HPDE6-E6E7 (cell line): ENCODE measurements around the gene NR6A1.
A peak's percentile ranks its signal among the peaks of the same experiment; 100 is the strongest.
"Not testable (repeated sequence)": the region's sequence is repeated elsewhere in the genome, so short reads cannot be mapped to it uniquely, and the experiment has no call there.

Experiments used
- DNase-seq: peaks from one replicate; pipeline ENCODE4 v3.0.0; 2011; ENCODE audit warnings: missing footprints; ENCODE audit errors: extremely low spot score

The NR6A1 gene

GRCh38 chr9:124760719-124761118 is 10.4 kb downstream of the NR6A1 start:
- no peak for DNase-seq

GRCh38 chr9:124759327-124759726 is 11.8 kb downstream of the NR6A1 start:
- DNase-seq, result no peak

DNA sequence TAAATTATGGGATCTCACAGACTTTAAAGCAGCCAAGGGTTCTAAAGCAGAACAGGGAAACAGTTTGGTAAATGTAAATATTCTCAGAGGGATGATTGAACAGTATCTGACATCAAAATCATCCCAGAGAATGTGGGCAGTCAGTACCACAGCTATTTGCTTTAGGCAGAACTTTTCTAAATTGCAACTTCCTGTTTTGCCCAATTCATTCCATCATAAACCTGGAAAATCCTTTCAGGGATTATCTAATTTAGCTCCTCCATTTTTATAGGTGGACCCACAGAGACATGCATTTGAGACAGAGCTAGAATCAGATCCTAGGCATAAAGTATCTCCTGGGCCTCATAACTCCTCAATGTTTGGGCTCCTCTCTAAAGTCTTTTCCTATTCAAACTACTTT is 12.4 kb downstream of the NR6A1 start:
- no peak for DNase-seq

- DNase-seq, result no peak
Measured at GRCh38 chr9:124758061-124758460, 13.1 kb downstream of the NR6A1 start.

DNA sequence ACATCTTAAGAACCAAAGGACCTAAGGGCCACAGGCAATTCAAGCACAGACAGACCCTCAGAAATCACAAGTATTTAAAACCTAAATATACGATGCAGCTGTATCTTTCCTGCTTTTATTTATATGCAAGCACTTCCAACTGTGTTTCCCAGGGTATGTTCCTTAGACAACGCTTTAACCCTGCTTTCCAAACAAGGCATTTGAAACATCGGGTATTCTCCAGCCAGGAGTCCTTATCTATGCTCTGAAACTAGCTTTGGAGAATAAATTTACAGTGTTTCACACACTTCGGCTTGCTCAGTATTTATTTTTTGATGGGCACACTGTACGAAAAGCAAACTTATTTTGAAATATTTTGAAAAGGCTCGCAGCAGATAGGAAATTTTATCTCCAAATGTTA is 13.5 kb downstream of the NR6A1 start:
- no peak for DNase-seq

DNA sequence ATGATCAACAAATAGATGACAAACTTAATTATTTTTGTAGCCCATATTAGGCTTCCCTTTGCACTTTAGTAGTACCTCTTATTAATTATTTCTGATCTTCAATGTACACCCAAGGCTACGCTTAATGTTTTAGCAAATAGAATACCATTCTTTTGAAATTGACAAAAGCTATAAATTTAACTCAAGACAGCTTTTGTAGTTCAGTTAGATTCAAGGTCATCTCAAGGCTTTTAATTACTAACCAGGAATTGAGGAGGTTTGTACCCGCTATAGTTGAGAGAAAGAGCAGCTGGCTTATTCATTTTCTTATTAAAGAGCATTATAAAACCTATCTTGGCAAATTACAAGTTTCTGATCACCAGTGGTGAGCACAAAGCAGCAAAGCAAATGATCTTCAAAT is 15.1 kb downstream of the NR6A1 start:
- no peak for DNase-seq

- DNase-seq, result no peak
Measured at GRCh38 chr9:124755061-124755460, 16.1 kb downstream of the NR6A1 start.

DNA sequence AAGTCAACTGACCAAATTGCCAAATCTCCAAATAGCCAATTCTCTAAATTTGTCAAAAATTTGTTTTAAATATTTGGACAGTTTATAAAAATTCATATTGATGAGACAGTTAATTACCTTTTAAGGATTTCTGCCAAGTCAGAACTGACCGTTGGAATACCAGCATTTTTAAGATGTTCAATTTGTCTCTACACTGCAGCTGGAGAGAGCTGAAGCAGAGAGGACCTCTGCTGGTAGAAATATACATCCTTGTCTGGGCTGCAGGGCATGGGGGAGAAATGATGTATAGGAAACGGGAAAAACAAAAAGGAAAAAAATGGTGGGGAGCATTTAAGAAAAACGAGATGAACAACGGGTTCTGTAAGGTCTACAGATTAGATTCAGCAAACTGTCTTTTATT is 16.8 kb downstream of the NR6A1 start:
- no peak for DNase-seq

GRCh38 chr9:124752967-124753366 is 18.1 kb downstream of the NR6A1 start:
- DNase-seq, result no peak

DNA sequence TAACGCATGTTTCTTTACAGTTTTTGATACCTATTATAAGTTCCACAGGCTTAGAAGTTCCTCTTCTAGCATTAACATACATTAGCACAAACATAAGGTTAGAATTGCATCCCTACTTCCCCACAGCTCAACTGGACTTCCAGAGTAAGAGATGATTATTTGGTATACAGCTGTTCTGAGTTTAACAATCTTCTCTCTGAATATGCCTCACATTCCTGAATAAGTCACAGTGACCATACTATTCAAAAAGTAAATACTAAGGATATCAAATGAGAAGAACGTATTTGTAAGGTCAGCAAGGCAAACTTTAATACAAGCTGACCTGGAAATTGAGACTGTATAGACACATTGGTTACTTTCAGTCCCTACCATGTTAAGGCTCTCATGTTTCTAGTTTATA is 21.3 kb downstream of the NR6A1 start:
- DNase-seq, result no peak

DNA sequence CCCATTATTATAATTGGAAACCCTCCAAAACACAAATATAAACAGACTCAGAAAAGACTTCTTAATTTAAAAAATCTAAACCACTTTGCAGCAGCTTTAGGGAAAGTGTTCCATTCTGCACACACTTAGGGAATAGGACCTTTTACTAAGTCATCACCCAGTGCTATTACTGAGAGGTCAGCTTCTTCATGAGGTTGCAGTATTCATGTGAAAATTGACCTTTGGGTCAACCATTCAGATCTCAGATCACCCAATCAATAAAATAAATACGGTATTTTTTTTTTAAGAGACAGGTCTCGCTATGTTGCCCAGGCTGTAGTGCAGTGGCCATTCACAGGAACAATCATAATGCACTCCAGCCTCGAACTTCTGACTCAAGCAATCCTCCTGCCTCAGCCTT is 21.8 kb downstream of the NR6A1 start:
- DNase-seq, result no peak

GRCh38 chr9:124747065-124747464 is 24.0 kb downstream of the NR6A1 start:
- DNase-seq, result no peak

DNA sequence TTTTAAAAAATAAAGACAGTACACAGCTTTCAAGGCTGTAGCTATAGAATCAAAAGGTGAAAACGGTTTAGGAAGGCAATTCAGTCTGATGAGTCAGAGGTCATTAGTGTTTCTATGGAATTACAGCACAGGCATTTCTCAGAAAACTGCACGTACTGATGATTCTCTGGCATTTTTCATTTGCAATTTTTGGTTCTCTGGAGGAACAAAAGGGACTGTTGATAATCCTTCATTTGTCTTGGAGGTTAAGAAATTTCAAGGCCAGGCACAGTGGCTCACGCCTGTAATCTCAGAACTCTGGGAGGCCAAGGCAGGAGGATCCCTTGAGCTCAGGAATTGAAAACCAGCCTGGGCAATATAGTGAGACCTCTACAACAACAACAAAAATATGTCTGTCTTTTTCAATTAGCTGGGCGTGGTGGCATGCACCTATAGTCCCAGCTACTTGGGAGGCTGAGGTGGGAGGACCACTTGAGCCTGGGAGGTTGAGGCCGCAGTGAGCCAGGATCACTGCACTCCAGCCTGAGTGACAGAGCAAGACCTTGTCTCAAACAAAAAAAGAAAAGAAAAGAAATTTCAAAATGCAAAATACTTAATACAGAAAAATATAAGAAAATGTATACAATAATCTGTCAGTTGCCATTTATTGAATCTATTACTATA is 27.3 kb downstream of the NR6A1 start:
- DNase-seq, result no peak

- DNase-seq, result no peak
Measured at GRCh38 chr9:124742940-124743339, 28.2 kb downstream of the NR6A1 start.

GRCh38 chr9:124741662-124742061 is 29.4 kb downstream of the NR6A1 start:
- DNase-seq, result no peak

GRCh38 chr9:124741149-124741548 is 30.0 kb downstream of the NR6A1 start:
- DNase-seq, result no peak

- no peak for DNase-seq
Measured at GRCh38 chr9:124739360-124739759, 31.8 kb downstream of the NR6A1 start.

DNA sequence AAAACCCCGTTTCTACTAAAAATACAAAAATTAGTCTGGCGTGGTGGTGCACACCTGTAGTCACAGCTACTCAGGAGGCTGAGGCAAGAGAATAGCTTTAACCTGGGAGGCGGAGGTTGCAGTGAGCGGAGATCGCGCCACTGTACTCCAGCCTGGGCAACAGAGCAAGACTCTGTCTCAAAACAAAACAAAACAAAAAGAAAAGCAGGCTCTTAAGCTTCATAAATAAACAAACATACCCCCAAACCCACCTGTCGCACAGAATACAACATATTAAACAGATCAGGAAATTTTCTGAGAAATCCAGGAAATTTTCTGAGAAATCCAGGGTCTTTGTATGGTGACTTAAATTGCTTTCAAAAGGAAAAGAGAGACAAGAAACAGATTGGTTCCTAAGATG is 33.0 kb downstream of the NR6A1 start:
- not testable (repeated sequence) for DNase-seq

DNA sequence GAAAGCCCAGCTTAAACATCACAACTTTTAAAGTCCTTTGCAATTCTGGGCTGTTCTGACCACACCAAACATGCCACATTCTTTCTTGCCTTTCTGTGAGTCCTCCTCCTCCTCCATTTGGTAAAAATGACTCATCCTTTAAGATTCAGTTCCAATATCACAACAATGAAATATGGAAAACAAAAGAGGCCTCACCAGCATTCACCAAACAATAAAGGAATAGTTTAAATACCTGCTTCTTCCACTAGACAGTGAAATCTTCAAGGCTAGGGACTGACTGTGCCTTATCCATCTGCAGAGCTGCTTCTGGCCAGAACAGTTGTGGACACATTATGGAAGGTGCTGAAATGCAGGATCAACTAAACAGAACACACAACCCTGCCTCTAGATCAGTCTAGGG is 36.0 kb downstream of the NR6A1 start:
- DNase-seq, result peak; percentile 27

DNA sequence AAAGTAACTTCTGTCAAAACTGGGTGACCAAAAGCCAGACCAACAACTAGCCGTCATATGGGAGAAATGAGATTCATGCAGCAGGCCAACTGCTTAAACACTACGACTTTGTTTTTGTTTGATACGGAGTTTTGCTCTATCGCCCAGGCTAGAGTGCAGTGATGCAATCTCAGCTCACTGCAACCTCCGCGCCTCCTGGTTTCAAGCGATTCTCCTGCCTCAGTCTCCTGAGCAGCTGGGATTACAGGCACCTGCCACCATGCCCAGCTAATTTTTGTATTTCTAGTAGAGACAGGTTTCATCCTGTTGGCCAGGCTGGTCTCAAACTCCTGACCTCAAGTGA is 36.4 kb downstream of the NR6A1 start:
- not testable (repeated sequence) for DNase-seq

DNA sequence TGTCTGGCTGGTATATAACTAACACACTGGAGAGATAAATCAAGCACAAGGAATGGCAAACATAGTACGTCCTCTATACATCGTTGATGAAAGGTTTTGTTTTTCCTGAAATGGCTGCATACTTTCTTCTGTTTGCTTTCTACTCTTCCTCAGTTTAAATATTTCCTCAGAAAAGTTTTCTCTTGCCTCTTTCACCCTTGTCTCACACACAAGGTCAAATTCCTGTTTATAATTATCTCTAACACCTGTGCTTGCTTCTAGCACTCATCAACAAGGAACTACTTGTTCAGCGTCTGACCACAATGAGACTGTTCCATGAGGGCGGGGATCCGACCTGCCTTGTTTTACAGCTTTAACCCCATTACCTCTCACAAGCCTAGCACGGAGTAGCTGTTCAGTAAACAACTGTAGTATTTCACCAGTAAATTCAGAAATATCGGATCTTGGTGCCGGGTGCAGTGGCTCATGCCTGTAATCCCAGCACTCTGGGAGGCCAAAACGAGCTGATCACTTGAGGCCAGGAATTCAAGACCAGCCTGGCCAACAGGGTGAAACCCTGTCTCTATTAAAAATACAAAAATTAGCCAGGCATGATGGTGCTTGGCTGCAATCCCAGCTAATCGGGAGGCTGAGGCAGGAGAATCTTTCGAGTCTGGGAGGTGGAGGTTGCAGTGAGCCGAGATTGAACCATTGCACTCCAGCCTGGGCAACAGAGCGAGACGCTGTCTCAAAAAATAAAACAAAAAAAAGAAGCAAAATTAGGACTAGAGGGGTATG is 37.0 kb downstream of the NR6A1 start:
- DNase-seq, result peak; percentile 35

DNA sequence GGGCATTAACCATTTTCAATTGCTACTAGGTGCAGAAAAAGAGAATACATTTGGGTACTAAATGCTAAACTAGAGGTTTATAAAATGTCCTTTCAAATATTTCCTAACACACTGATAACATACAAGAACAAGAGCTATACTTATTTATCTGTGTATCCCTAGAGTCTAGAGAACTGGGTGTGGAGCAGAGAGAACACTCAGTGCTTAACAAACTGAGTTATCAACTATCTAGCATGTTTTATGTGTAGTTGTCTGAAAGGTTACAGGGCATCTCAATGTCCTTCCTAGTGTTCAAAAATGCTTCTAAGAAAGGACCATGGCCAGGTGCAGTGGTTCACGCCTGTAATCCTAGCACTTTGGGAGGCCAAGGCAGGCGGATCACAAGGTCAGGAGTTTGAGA is 40.3 kb downstream of the NR6A1 start:
- no peak for DNase-seq

DNA sequence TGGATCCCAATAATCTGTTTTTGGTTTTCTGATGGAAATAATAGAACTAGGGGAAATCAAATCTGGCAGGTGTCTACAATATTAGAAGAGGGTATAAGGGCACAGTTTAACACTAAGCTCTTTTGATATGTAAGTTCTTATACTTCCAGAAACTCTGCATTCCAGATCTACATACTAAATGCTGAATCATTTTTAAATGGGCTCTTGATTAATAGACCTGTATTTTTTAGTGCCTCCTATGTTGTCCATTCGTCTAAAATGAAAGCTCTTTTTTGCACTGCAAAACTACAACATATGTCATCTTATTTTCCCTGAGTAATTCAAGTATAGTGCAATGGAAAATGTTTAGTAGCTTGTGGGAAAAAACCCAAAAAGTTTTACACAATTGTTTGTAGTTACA is 44.2 kb downstream of the NR6A1 start:
- no peak for DNase-seq

GRCh38 chr9:124725068-124725452 is 46.1 kb downstream of the NR6A1 start:
- no peak for DNase-seq
